Fibroblast of mammary gland (primary cell): ENCODE measurements around the gene SIGLEC7.

Experiments
- DNase-seq: peaks from one replicate; pipeline ENCODE4 v3.0.0-alpha.2; 2010; ENCODE audit warnings: low read depth
- H3K4me3 ChIP-seq: 2 replicates; pipeline ENCODE4 v1.5.1; 2011; ENCODE audit warnings: low read depth, mild to moderate bottlenecking, low read length, moderate library complexity; ENCODE audit not compliant: control insufficient read depth
- CTCF ChIP-seq: conservative IDR thresholded peaks from 2 replicates; pipeline ENCODE4 v1.5.1; 2011; ENCODE audit warnings: low read depth, low read length, inconsistent platforms; ENCODE audit not compliant: control insufficient read depth, insufficient read depth

SIGLEC7 gene

DNA sequence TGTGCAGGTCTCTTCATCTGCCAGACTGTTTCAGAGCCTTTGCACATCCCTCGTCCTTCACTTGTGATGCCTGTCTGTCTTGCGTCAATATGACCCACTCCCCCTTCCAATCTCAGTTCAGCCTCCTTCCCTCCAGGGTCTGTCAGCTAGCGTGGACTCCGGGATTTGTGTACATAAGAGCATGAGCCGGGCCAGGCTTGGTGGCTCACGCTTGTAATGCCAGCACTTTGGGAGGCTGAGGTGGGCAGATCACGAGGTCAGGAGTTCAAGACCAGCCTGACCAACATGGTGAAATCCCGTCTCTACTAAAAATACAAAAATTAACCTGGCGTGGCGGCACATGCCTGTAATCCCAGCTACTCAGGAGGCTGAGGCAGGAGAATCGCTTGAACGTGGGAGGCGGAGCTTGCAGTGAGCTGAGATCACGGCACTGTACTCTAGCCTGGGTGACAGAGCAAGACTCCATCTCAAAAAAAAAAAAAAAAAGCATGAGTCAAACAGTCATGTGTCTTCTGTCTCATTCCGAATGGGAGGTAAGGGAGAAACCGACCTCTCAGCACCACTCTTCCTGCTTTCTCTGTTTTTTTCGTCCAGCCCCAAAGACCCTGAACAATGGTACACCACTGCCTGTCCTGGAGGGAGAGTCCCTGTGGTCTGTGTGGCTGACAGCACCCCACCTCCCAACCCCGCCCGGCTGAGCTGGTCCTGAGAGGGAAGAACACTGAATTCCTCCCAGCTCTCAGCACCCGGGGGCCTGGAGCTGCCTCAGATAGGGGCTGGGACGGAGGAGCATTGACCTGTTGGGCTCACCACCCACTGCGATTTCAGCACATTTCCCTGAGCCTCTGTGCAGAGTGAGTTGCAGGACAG lies 19.8 kb upstream of the SIGLEC7 start:
- peak; percentile 37 for DNase-seq
- TF ChIP-seq CTCF = no peak
- no peak overlapping the region for H3K4me3 ChIP-seq

DNA sequence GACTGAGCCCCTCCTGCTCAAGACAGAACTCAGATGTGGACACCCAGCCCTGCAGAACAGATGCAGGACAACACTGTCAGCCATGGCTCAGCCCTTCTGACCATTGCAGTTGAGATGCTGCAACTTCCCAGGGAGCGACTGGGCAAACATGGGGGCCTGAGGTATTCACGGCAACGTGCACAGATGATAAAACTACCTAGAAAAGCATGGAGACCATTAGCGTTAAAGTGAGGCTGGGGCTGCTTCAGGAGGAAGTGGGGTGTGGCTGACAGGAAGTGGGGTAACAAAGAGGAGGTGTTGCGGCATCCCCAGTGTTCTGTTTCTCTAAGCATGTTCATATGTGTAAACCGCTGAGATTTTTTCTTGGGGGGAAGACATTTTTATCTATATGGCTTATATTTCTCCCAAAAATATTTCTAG lies 18.7 kb upstream of the SIGLEC7 start:
- DNase-seq = no peak
- no peak overlapping the region for H3K4me3 ChIP-seq
- TF ChIP-seq CTCF = no peak

DNA sequence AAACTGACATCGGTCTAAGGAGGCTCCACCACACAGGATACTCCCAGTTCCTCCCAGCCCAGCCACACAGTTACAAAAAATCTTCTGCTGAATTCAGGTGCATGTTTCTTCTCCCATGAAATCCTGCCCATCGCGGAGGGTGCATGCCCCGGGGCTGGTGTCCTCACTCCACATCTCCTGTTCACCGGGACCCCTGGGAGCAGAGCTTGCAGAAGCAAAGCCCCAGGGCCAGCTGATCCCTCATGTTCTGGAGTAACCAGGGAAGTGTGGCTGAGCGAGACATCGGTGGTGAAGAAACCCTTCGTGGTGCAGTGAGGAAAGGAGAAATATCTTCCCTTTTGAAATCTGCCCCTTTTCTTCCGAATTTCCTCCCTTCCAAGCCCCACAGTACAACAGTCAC lies 18.3 kb upstream of the SIGLEC7 start:
- TF ChIP-seq CTCF = no peak
- DNase-seq = no peak
- H3K4me3 ChIP-seq = no peak overlapping the region

- no peak for DNase-seq
- no peak for TF ChIP-seq CTCF
- H3K4me3 ChIP-seq = no peak overlapping the region
These were observed 17.9 kb upstream of the SIGLEC7 start for GRCh38 chr19:51124216-51124615.

DNA sequence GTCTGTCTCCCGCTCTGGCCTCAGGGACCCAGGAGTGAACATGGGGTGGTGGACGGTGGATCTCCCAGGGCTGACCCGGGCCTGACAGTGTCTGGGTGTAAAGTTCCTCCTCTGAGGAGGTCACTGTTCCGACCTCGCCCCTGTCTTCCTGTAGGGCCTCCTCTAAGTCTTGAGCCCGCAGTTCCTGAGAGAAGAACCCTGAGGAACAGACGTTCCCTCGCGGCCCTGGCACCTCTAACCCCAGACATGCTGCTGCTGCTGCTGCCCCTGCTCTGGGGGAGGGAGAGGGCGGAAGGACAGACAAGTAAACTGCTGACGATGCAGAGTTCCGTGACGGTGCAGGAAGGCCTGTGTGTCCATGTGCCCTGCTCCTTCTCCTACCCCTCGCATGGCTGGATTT lies 17.4 kb upstream of the SIGLEC7 start, which contains the start of gene SIGLEC9:
Gene SIGLEC9, plus strand, starts transcription at position 178 of the 400 bp plus-strand sequence. Its CDS starts 69 bp downstream, at position 247.
- H3K4me3 ChIP-seq = no peak within 1 kb of the TSS
- DNase-seq = no peak
- TF ChIP-seq CTCF = no peak

GRCh38 chr19:51125421-51126075 lies 16.6 kb upstream of the SIGLEC7 start:
- no peak overlapping the region for H3K4me3 ChIP-seq
- DNase-seq = no peak
- TF ChIP-seq CTCF = no peak
